ENCODE data around the gene DHRSX. TPM values are rescaled to one million over a fixed set of nuclear protein-coding genes. Genes with fewer than 3 reads are reported as not detected.
A peak's percentile ranks its signal among the peaks of the same experiment; 100 is the strongest.

DHRSX gene
- total and polyA plus RNA-seq, 9 of the 15 experiments (the other 6 are each of a cell fraction or from before 2014, with no cell fraction given), result 0.59 to 11.0 (median 6.2) TPM

- TF ChIP-seq CHD7 (IDR thresholded peaks at IDR 0.05; ENCODE audit: low read depth, low read length), result no peak
- TF ChIP-seq KDM2B (CRISPR knock-in tag; IDR thresholded peaks at IDR 0.05), result no peak
- TF ChIP-seq CHAMP1 (IDR thresholded peaks at IDR 0.05), result peak; percentile 94
- no peak for TF ChIP-seq ZNF584 (CRISPR knock-in tag; IDR thresholded peaks at IDR 0.05; ENCODE audit: low read depth)
- TF ChIP-seq GTF3C2 (IDR thresholded peaks at IDR 0.05; ENCODE audit: borderline replicate concordance, extremely low read depth, insufficient read length), result no peak
- peak; percentile 55; the same call in 1 of the 2 replicates for TF ChIP-seq CREB3L1 (IDR thresholded peaks at IDR 0.05; ENCODE audit: borderline replicate concordance, low read depth)
These were observed 36.7 kb downstream of the DHRSX start (continued) for GRCh38 chrX:2463973-2464676.
